Activated CD4-positive, alpha-beta T cell treated with anti-CD3 and anti-CD28 coated beads for 36 hours (primary cell): ENCODE measurements around the gene DYSF. TPM values are rescaled to one million over a fixed set of nuclear protein-coding genes. Genes with fewer than 3 reads are reported as not detected.

Source experiments
- ATAC-seq: fragments of 200-7000 bp; cut with Tn5 transposase; one replicate; pipeline ENCODE4 v1.10.0; 2021; ENCODE audit warnings: mild to moderate bottlenecking, moderate library complexity
- CTCF ChIA-PET: fragments of 350-600 bp; sonication (Branson Sonifier 250); formaldehyde crosslinking; loops from one replicate; lab custom pipeline; 2021; ENCODE audit warnings: antibody characterized with exemption; lab: Charles Lee
- POLR2A ChIA-PET: fragments of 350-600 bp; sonication (Branson Sonifier 250); formaldehyde crosslinking; loops from one replicate; lab custom pipeline; 2021; ENCODE audit warnings: antibody characterized with exemption, inconsistent platforms; lab: Charles Lee
- DNase-seq: peaks from one replicate; pipeline ENCODE4 v3.0.0-alpha.2; 2020
- H3K27ac Mint-ChIP-seq: one replicate; pipeline ENCODE4 v1.8.0; 2021; ENCODE audit warnings: mixed read lengths
- H3K27me3 Mint-ChIP-seq: one replicate; pipeline ENCODE4 v1.8.0; 2021; ENCODE audit warnings: mixed read lengths
- H3K36me3 Mint-ChIP-seq: one replicate; pipeline ENCODE4 v1.8.0; 2021; ENCODE audit warnings: low read depth, mixed read lengths
- H3K4me1 Mint-ChIP-seq: one replicate; pipeline ENCODE4 v1.8.0; 2021; ENCODE audit warnings: mixed read lengths
- H3K4me3 Mint-ChIP-seq: one replicate; pipeline ENCODE4 v1.8.0; 2021; ENCODE audit warnings: mild to moderate bottlenecking, moderate library complexity, mixed read lengths
- H3K9me3 Mint-ChIP-seq: one replicate; pipeline ENCODE4 v1.8.0; 2021; ENCODE audit warnings: low read depth, mixed read lengths
- intact Hi-C, 2 experiments: fragments of 100-400 bp; cut with DNase I in 1 of 2; cut with micrococcal nuclease in 1 of 2; formaldehyde crosslinking; loops; one replicate each; pipeline versions ENCODE4 v1.14.2 to v1.15.1; 2022 to 2024; cut with DNase I, micrococcal nuclease
- total RNA-seq, 2 experiments: library from RNA; stranded (reverse); gene quantifications; one replicate each; pipeline ENCODE4 v1.2.3, GENCODE V29; 2021

The DYSF gene
- total RNA-seq, 2 experiments from 2014 or later, result 0.02 TPM; not detected in 1

DNA sequence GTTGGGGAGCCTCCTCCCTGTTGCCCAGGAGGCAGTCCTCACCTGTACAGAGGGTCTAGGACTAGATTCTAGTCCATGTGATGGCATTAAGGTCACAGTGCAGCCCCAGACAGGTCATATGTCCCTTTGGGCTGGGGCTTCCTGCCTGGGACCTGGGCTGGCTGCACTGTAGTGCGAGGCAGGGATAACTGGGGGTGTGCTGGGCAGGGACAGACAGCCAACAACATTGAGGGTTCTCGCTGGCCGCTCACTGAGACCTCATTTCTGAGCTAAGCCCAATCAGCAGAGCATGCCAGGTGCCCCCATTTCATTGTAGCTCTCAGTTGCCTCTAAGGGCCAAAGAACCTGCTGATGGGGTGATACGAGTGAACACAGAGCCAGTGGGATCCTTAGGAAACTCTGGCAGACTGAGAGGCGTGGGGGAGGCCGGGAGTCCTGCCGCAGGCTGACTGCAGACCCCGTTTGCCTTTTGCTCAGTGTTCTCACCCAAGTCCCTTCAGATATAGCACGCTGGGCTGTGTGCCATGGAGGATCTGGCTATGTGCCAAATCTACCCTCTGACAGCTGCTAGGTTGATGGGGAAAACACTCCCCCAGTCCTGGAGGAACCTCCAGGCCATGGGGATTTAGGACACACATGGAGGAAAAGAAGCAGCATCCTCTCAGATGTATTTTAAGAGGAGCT is 51.9 kb downstream of the DYSF start:
- Mint-ChIP-seq H3K4me1 (no peaks in the 10 kb centered on the region), H3K36me3 (no peaks in the 10 kb centered on the region), H3K27ac (no peak overlapping the region), H3K27me3 (peaks cover 4% of the 10 kb centered on the region), H3K9me3 (no peaks in the 10 kb centered on the region), H3K4me3 (no peak overlapping the region)
- POLR2A ChIA-PET, result interaction anchor here (0.8 kb wide), 1 partner anchor 45 kb away, joined by 3 read pairs; no protein-coding TSS in a partner anchor
- ATAC-seq (no peak), DNase-seq (no peak)
- CTCF ChIA-PET, result interaction anchor here (1.1 to 7.5 kb wide), 2 partner anchors 25 to 206 kb away, joined by 3 to 112 read pairs; no protein-coding TSS in a partner anchor
- intact Hi-C loops, result no loop called here

DNA sequence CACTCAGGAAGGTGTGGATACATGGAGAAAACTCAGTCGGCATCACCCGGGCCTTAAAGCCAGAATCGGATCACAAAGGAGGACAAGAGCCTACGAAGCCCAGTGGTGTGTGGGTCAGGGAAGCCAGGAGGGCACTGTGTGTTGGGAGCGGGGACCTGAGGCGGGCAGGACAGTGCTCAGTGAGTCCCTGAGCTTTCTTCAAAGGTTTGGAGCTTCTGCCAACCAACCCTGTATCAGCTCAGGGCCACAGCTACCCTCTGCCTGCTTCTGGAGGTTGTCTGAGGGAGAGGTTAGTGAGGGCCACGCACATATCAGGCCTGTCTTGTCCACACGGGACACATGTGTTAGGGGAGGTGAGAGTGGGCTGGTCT is 52.4 kb downstream of the DYSF start:
- Mint-ChIP-seq H3K27ac (no peak overlapping the region), H3K4me3 (no peak overlapping the region), H3K36me3 (no peaks in the 10 kb centered on the region), H3K9me3 (no peaks in the 10 kb centered on the region), H3K27me3 (peaks cover 4% of the 10 kb centered on the region), H3K4me1 (no peaks in the 10 kb centered on the region)
- DNase-seq, result no peak
- ATAC-seq, result no peak
- ChIA-PET POLR2A (interaction anchor here (0.8 kb wide), 1 partner anchor 45 kb away, joined by 3 read pairs; no protein-coding TSS in a partner anchor), CTCF (interaction anchor here (1.1 to 7.5 kb wide), 2 partner anchors 25 to 207 kb away, joined by 3 to 112 read pairs; no protein-coding TSS in a partner anchor)
- intact Hi-C loops, result no loop called here

GRCh38 chr2:71506222-71507153 is 53.1 kb downstream of the DYSF start:
- Mint-ChIP-seq H3K36me3 (no peaks in the 10 kb centered on the region), H3K4me1 (no peaks in the 10 kb centered on the region), H3K27me3 (peaks cover 4% of the 10 kb centered on the region), H3K9me3 (no peaks in the 10 kb centered on the region), H3K4me3 (no peak overlapping the region), H3K27ac (no peak overlapping the region)
- ATAC-seq, result no peak
- intact Hi-C loops, result no loop called here
- no peak for DNase-seq
- ChIA-PET CTCF (interaction anchor here (0.6 to 7.5 kb wide), 4 partner anchors 10 to 478 kb away, joined by 3 to 112 read pairs (median 4); no protein-coding TSS in a partner anchor), POLR2A (no interaction called here)

DNA sequence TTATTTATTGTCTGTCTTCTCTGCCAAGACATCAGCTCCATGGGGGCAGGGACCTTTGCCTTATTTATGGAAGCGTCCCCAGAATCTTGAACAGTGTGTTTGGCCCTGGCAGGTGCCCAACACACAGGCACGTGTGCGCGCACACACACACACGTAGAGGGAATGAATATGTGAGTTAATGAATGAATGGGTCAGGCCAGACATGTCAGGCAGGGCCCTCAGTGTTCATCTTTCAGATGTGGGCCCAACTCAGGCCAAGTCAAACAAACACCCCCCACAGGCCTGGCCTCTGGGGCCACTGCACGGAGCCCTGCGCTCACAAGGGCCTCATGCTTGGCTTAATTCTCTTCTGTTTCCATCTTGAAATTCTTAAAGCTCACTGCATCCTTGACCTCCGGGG is 54.1 kb downstream of the DYSF start:
- Mint-ChIP-seq H3K27me3 (peaks cover 4% of the 10 kb centered on the region), H3K4me1 (no peaks in the 10 kb centered on the region), H3K9me3 (no peaks in the 10 kb centered on the region), H3K27ac (no peak overlapping the region), H3K36me3 (no peaks in the 10 kb centered on the region), H3K4me3 (no peak overlapping the region)
- ChIA-PET POLR2A (no interaction called here), CTCF (interaction anchor here (0.5 to 7.5 kb wide), 4 partner anchors 9 to 479 kb away, joined by 3 to 112 read pairs (median 5); no protein-coding TSS in a partner anchor)
- ATAC-seq, result no peak
- intact Hi-C loops, result no loop called here
- no peak for DNase-seq

DNA sequence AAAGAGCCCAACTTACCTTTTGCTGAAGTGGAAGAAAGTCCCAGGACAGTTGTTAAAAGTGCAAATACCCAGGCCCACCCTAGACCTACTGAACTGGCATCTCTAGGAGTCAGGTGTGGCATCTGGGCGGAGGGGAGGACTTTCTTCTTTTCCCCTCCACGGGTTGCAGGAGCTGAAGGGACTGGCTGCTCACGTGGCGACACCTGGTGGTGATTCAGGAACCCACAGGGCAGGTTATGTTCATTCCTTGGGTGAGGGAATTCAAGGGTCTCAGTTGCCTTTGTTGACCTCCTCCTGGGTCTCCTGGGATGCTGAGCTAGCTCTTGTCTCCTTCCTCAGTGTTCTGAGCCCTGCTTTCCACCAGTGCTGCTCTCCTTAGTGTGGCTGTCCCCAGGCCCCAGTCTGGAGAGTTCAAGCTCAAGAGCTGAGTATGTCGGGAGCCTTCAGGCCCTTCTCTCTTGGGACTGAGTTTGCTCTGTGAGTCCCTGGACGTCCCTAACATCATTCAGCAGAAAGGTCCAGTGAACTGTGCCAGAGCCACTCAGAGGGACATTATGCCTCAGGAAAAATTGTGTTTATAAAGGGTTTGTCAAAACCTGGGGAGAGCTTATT is 56.9 kb downstream of the DYSF start:
- ATAC-seq, result peak; percentile 61
- POLR2A ChIA-PET, result interaction anchor here (0.7 kb wide), 1 partner anchor 33 kb away, joined by 3 read pairs; no protein-coding TSS in a partner anchor

DNA sequence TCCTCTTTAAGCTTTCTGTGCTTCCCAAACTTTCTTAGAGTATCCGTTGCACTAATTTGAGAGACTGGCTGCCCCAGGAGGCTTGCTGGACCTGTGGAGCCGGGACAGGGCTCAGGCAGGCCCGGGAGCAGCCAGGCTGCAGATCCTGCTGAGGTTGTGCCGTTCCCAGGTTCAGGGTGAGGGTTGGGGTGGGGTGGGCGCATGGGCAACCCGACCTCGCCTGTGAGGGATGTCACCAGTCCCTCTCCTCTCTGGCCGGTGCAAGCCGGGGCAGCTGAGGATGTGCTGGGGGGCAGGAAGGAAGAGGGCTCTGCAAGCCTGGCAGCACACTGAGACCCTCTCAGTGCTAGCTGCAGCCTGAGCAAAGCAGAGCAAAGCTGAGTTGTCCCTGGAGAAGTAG is 57.6 kb downstream of the DYSF start:
- no peak overlapping the region for H3K27ac Mint-ChIP-seq
- ATAC-seq, result no peak
- no peak for DNase-seq
- H3K27me3 Mint-ChIP-seq, result peaks cover 4% of the 10 kb centered on the region
- CTCF ChIA-PET, result interaction anchor here (0.7 to 7.5 kb wide), 15 partner anchors 10 to 367 kb away, joined by 3 to 112 read pairs (median 5); no protein-coding TSS in a partner anchor
- intact Hi-C loops, result loop anchor here (1.0 to 2.0 kb wide), 4 partner anchors 50 to 488 kb away; no protein-coding TSS in a partner anchor
- no peaks in the 10 kb centered on the region for H3K9me3 Mint-ChIP-seq
- no peaks in the 10 kb centered on the region for H3K36me3 Mint-ChIP-seq
- no peaks in the 10 kb centered on the region for H3K4me1 Mint-ChIP-seq
- H3K4me3 Mint-ChIP-seq, result no peak overlapping the region
- POLR2A ChIA-PET, result no interaction called here

More for the DNA sequence above, 56.9 kb downstream of the DYSF start:
- DNase-seq, result peak; percentile 86
- Mint-ChIP-seq H3K9me3 (no peaks in the 10 kb centered on the region), H3K27me3 (peaks cover 4% of the 10 kb centered on the region), H3K36me3 (no peaks in the 10 kb centered on the region), H3K27ac (no peak overlapping the region), H3K4me1 (no peaks in the 10 kb centered on the region), H3K4me3 (no peak overlapping the region)
- intact Hi-C loops, result loop anchor here (1.0 to 2.0 kb wide), 4 partner anchors 50 to 487 kb away; no protein-coding TSS in a partner anchor
- CTCF ChIA-PET, result interaction anchor here (0.5 to 7.5 kb wide), 21 partner anchors 9 to 366 kb away, joined by 3 to 112 read pairs (median 3); no protein-coding TSS in a partner anchor

DNA sequence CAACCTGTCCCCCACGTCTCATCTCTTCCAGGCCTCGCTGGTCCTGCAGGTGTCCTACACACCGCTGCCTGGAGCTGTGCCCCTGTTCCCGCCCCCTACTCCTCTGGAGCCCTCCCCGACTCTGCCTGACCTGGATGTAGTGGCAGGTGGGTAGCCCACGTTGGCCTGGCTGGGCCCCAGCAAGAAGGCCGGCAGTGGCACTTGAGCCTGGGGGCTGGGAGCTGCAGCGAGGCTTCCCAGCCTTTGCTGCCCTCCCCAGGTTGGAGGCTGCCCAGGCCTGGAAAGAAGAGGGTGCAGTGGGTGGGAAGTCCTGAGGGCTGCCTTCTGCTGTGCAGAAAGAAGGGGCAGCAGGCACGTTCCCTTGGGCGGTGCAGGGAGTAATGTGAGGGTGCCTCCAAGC is 58.4 kb downstream of the DYSF start:
- CTCF ChIA-PET, result interaction anchor here (0.6 to 3.8 kb wide), 5 partner anchors 17 to 355 kb away, joined by 3 to 24 read pairs (median 3); no protein-coding TSS in a partner anchor
- Mint-ChIP-seq H3K27me3 (peaks cover 4% of the 10 kb centered on the region), H3K4me3 (no peak overlapping the region), H3K36me3 (no peaks in the 10 kb centered on the region), H3K9me3 (no peaks in the 10 kb centered on the region), H3K27ac (no peak overlapping the region), H3K4me1 (no peaks in the 10 kb centered on the region)
- ATAC-seq, result no peak
- DNase-seq, result no peak
- intact Hi-C loops, result loop anchor here (2.0 kb wide), 1 partner anchor 51 kb away; no protein-coding TSS in a partner anchor
- POLR2A ChIA-PET, result no interaction called here

DNA sequence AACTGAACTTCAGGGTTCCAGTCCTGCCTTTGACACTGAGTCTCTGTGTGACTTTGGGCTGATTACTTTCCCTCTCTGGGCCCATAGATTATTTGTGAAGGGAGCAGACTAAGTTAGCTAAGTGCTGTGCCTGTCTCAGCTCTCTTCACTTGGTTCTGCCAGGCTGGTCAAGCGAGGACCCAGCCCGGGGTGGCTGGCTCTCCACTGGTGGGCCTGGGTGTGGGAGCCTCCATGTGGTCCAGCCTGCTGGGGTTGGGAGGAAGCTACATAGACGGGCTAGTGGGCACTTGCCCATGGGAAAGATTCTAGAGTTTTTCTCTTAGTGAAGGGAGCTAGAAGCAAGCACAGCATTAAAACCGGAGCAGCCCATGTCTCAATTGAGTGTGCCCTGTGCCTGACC is 59.0 kb downstream of the DYSF start:
- H3K4me3 Mint-ChIP-seq, result no peak overlapping the region
- ATAC-seq, result no peak
- intact Hi-C loops, result no loop called here
- no peaks in the 10 kb centered on the region for H3K9me3 Mint-ChIP-seq
- ChIA-PET POLR2A (no interaction called here), CTCF (interaction anchor here (0.6 to 3.8 kb wide), 4 partner anchors 51 to 356 kb away, joined by 3 to 24 read pairs (median 3); no protein-coding TSS in a partner anchor)
- no peaks in the 10 kb centered on the region for H3K4me1 Mint-ChIP-seq
- peaks cover 4% of the 10 kb centered on the region for H3K27me3 Mint-ChIP-seq
- no peak for DNase-seq
- H3K27ac Mint-ChIP-seq, result no peak overlapping the region
- no peaks in the 10 kb centered on the region for H3K36me3 Mint-ChIP-seq

DNA sequence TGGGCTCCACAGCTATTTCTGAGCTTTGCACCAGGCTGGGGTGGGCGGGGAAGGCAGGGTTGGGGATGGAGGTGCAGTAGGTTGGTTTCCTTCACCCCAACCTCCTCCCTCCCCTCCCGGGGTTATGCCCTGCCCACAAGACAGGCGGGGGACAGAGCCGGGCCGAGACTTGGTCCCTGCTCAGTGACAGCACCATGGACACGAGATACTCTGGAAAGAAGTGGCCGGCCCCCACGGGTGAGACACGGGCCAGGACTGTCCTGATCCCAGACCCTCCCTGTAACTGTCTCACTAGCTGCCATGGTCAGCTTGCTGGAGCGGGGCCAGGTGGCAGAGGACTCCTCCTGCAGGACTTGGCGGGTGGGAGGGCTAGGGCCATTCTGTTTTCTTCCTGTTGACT is 59.7 kb downstream of the DYSF start:
- Mint-ChIP-seq H3K9me3 (no peaks in the 10 kb centered on the region), H3K36me3 (no peaks in the 10 kb centered on the region), H3K27ac (no peak overlapping the region), H3K27me3 (peaks cover 4% of the 10 kb centered on the region), H3K4me1 (no peaks in the 10 kb centered on the region), H3K4me3 (no peak overlapping the region)
- ATAC-seq, result no peak
- intact Hi-C loops, result no loop called here
- ChIA-PET CTCF (interaction anchor here (0.6 to 3.8 kb wide), 2 partner anchors 14 to 214 kb away, joined by 3 to 24 read pairs; no protein-coding TSS in a partner anchor), POLR2A (no interaction called here)
- DNase-seq, result no peak

DNA sequence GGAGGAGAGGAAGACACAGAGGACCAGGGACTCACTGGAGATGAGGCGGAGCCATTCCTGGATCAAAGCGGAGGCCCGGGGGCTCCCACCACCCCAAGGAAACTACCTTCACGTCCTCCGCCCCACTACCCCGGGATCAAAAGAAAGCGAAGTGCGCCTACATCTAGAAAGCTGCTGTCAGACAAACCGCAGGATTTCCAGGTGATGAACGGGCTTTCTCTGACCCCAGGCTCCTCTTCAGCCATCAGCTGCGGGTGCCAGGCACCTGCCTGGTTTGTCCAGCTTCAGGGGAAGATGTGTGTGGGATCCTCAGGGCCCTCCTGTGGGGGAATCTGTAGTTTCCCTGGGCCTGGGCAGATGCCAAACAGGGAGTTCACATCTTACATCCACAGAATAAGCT is 60.4 kb downstream of the DYSF start:
- Mint-ChIP-seq H3K4me3 (no peak overlapping the region), H3K27me3 (peaks cover 2% of the 10 kb centered on the region), H3K9me3 (no peaks in the 10 kb centered on the region), H3K36me3 (no peaks in the 10 kb centered on the region), H3K4me1 (no peaks in the 10 kb centered on the region), H3K27ac (no peak overlapping the region)
- no peak for DNase-seq
- no peak for ATAC-seq
- intact Hi-C loops, result no loop called here
- ChIA-PET POLR2A (interaction anchor here (0.6 kb wide), 1 partner anchor 203 kb away, joined by 4 read pairs; no protein-coding TSS in a partner anchor), CTCF (interaction anchor here (0.7 to 3.8 kb wide), 3 partner anchors 52 to 215 kb away, joined by 5 to 24 read pairs (median 6); no protein-coding TSS in a partner anchor)
